ENCODE measurements around the gene CCDC102B.

- no peak for TF ChIP-seq POLR2A (IDR thresholded peaks at IDR 0.05)
- no peak for TF ChIP-seq CTCF (IDR thresholded peaks at IDR 0.05)
- no peak for TF ChIP-seq EP300 (IDR thresholded peaks at IDR 0.05)
- no peak for TF ChIP-seq POLR2AphosphoS5 (IDR thresholded peaks at IDR 0.05)
These were observed 124.5 kb downstream of the CCDC102B start for GRCh38 chr18:68922392-68922791.
